Gastroesophageal sphincter (tissue), 4 donors: Measurements from ENCODE around the gene NR2F6. TPM values are rescaled to one million over a fixed set of nuclear protein-coding genes. Genes with fewer than 3 reads are reported as not detected.

Source experiments
- ATAC-seq: fragments of 150-250 bp; one replicate; pipeline ENCODE4 v1.9.1; 2016; ENCODE audit warnings: mild to moderate bottlenecking, moderate library complexity
- H3K27ac ChIP-seq, 4 donors: fragments of 200-600 bp; sonication (generic) in 3 of 4; 1 replicate in 3 of 4; 2 replicates in 1 of 4; pipeline ENCODE4 v1.5.1; 2016 to 2019
- H3K27me3 ChIP-seq: fragments of 200-600 bp; sonication (generic); one replicate; pipeline ENCODE4 v1.5.1; 2019
- H3K36me3 ChIP-seq, 2 donors: fragments of 200-600 bp; sonication (generic); one replicate each; pipeline ENCODE4 v1.5.1; 2019; ENCODE audit warnings: control low read depth in 1 of 2
- H3K4me1 ChIP-seq, 3 donors: fragments of 200-600 bp; sonication (generic); 1 replicate in 2 of 3; 2 replicates in 1 of 3; pipeline ENCODE4 v1.5.1; 2016 to 2019; ENCODE audit warnings: control low read depth in 2 of 3
- H3K4me3 ChIP-seq, 2 donors: fragments of 200-600 bp; sonication (generic); one replicate each; pipeline ENCODE4 v1.5.1; 2019; ENCODE audit warnings: mild to moderate bottlenecking in 1 of 2, moderate library complexity in 1 of 2
- H3K9me3 ChIP-seq, 3 donors: fragments of 200-600 bp; sonication (generic); one replicate each; pipeline ENCODE4 v1.5.1; 2017 to 2019; ENCODE audit warnings: control low read depth in 2 of 3
- CTCF ChIP-seq, 4 experiments: fragments of 200-600 bp in 2 of 4; fragments of 450-650 bp in 2 of 4; sonication (generic) in 1 of 4; IDR thresholded peaks; one replicate each; pipeline ENCODE4 v1.5.1; 2017 to 2019; ENCODE audit warnings: antibody characterized with exemption in 4 of 4, mild to moderate bottlenecking in 2 of 4, moderate library complexity in 2 of 4
- EP300 ChIP-seq: sonication (generic); formaldehyde crosslinking; IDR thresholded peaks from one replicate; pipeline ENCODE4 v1.6.1; 2017; ENCODE audit warnings: antibody characterized with exemption, mild to moderate bottlenecking
- POLR2A ChIP-seq, 2 donors: fragments of 450-650 bp; IDR thresholded peaks; one replicate each; pipeline ENCODE4 v1.6.1; 2017; ENCODE audit warnings: antibody characterized with exemption in 2 of 2, mild to moderate bottlenecking in 2 of 2, moderate library complexity in 1 of 2
- POLR2AphosphoS5 ChIP-seq: sonication (generic); formaldehyde crosslinking; IDR thresholded peaks from one replicate; pipeline ENCODE4 v1.6.1; 2017; ENCODE audit warnings: antibody characterized with exemption
- WGBS, 2 donors: methylation state at CpG; one replicate each; pipeline ENCODE4 v1.1.5; 2018; ENCODE audit warnings: low coverage in 1 of 2; 5-methylcytosine and 5-hydroxymethylcytosine counted together
- total RNA-seq, 4 donors: library from RNA; depleted of rRNA; stranded (reverse); fragments of >200 nt; gene quantifications; one replicate each; pipeline ENCODE4 v1.1.0, GENCODE V29; 2016

Gene NR2F6
- total RNA-seq, 4 donors from 2014 or later, result 33.9 to 71.9 (median 60.2) TPM

- no peaks in the 10 kb centered on the region for H3K9me3 ChIP-seq
- ATAC-seq, result peak; percentile 89
These were observed 10.3 kb downstream of the NR2F6 start for GRCh38 chr19:17235300-17235970.

GRCh38 chr19:17234911-17235299 is 10.8 kb downstream of the NR2F6 start:
- WGBS, 2 donors, result 30 to 35% methylated on average over 3 to 8 of the region's 11 CpGs
- no peak for TF ChIP-seq POLR2AphosphoS5
- no peak for TF ChIP-seq EP300
- TF ChIP-seq POLR2A (IDR thresholded peaks at IDR 0.05), result no peak
- no peak for TF ChIP-seq CTCF (IDR thresholded peaks at IDR 0.05)

More at GRCh38 chr19:17235300-17235970, 10.3 kb downstream of the NR2F6 start:
- Histone ChIP-seq H3K27ac (peak overlapping the region; percentile 12 to 87 (median 82)), H3K4me3 (peak overlapping the region; percentile 35 to 63), H3K4me1 (peaks cover 0 to 37% (median 12%) of the 10 kb centered on the region in 3 donors), H3K36me3 (peaks cover 0 to 67% of the 10 kb centered on the region in 2 donors), H3K27me3 (no peaks in the 10 kb centered on the region)
- TF ChIP-seq POLR2A (IDR thresholded peaks at IDR 0.05) (no peak), EP300 (no peak), POLR2AphosphoS5 (no peak), CTCF (IDR thresholded peaks at IDR 0.05) (peak in 3 of 4 experiments; percentile 60 to 84 (median 63))
- no CpG with 5 or more reads among the region's 80 CpGs for WGBS, 2 donors

GRCh38 chr19:17232258-17232657 is 13.5 kb downstream of the NR2F6 start:
- TF ChIP-seq POLR2AphosphoS5 (no peak), POLR2A (IDR thresholded peaks at IDR 0.05) (no peak), CTCF (IDR thresholded peaks at IDR 0.05) (no peak), EP300 (no peak)
- H3K4me3 ChIP-seq, result no peak overlapping the region
- H3K9me3 ChIP-seq, result no peaks in the 10 kb centered on the region
- no peaks in the 10 kb centered on the region for H3K27me3 ChIP-seq
- 62 to 70% methylated on average over 2 to 7 of the region's 25 CpGs for WGBS, 2 donors
- no peak for ATAC-seq
- peaks cover 0 to 46% (median 12%) of the 10 kb centered on the region in 3 donors for H3K4me1 ChIP-seq
- H3K27ac ChIP-seq, result no peak overlapping the region
- peaks cover 0 to 62% of the 10 kb centered on the region in 2 donors for H3K36me3 ChIP-seq

More at GRCh38 chr19:17234911-17235299, 10.8 kb downstream of the NR2F6 start:
- Histone ChIP-seq H3K27ac (peak overlapping the region; percentile 12 to 87 (median 82)), H3K9me3 (no peaks in the 10 kb centered on the region), H3K36me3 (peaks cover 0 to 67% of the 10 kb centered on the region in 2 donors), H3K4me1 (peaks cover 0 to 37% (median 12%) of the 10 kb centered on the region in 3 donors), H3K27me3 (no peaks in the 10 kb centered on the region), H3K4me3 (peak overlapping the region; percentile 35 to 63)
- ATAC-seq, result peak; percentile 61

GRCh38 chr19:17229890-17230289 is 15.8 kb downstream of the NR2F6 start:
- peaks cover 0 to 62% of the 10 kb centered on the region in 2 donors for H3K36me3 ChIP-seq
- H3K4me1 ChIP-seq, result peaks cover 0 to 37% (median 10%) of the 10 kb centered on the region in 3 donors
- ATAC-seq, result no peak
- no peaks in the 10 kb centered on the region for H3K9me3 ChIP-seq
- no peak overlapping the region for H3K4me3 ChIP-seq
- WGBS, 2 donors, result 92 to 100% methylated on average over 1 to 2 of the region's 3 CpGs
- no peak for TF ChIP-seq EP300
- TF ChIP-seq POLR2AphosphoS5, result no peak
- TF ChIP-seq POLR2A (IDR thresholded peaks at IDR 0.05), result no peak
- TF ChIP-seq CTCF (IDR thresholded peaks at IDR 0.05), result no peak
- H3K27me3 ChIP-seq, result no peaks in the 10 kb centered on the region
- no peak overlapping the region for H3K27ac ChIP-seq
